H54 (cell line): ENCODE results near the gene FOXK2.

Experiments used
- DNase-seq: peaks from one replicate; pipeline ENCODE4 v3.0.0; 2011; ENCODE audit warnings: low spot score, mixed read lengths; ENCODE audit not compliant: insufficient read length
- FAIRE-seq: peaks from 3 replicates; lab custom pipeline; 2011; peaks lifted over from hg19 to GRCh38; lab: Jason Lieb, UNC
- POLR2A ChIP-seq: IDR thresholded peaks from 2 replicates; pipeline ENCODE4 v1.6.1; 2011; ENCODE audit warnings: low read depth, mild to moderate bottlenecking, low read length

FOXK2 gene

DNA sequence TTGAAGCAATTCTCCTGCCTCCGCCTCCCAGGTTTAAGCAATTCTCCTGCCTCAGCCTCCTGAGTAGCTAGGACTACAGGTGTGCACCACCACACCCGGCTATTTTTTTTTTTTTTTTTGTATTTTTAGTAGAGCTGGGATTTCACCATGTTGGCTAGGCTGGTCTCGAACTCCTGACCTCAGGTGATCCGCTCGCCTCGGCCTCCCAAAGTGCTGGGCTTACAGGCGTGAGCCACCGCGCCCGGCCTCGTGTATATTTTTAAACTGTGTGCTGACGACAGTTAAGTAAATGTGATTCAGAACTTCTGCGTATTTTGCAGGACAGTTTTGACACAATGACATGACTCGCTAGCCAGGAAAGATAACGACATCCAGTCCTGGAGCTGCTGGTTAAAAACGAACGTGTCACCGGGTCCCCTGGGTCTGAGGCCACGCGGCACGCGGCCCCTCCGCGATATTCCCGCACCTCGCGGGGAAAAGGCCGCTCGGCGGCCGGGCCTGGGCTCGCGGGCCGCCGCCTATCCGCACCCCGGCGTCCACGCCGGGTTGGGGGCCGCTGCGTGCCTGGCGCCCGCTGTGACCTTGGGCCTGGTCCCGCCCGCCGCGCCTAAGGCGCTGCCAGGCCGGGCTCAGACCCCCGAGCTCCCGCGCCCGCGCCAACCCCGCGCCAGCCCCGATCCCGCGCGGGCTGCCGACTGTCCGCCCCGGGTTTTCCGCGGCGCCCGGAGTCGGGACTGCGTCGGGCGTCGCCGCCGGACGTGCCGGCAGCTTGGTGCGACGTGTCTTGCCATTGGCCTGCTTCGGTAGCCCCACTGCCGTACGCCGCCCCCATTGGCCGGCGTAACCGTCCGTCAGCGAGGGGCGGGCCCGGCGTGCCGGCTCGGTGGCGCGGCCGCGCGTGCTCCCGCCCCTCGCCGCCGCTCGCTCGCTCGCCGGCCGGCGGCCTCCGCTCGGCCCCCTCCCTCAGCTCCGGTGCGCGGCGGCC lies at the start of gene FOXK2:
FOXK2 (plus strand) TSS at position 907 of the 985 bp plus-strand sequence. CDS start 157 bp downstream, outside the sequence.
- DNase-seq: peak; percentile 99
- FAIRE-seq: no peak
- peak; percentile 62 for TF ChIP-seq POLR2A

GRCh38 chr17:82470065-82470464 lies 49.5 kb upstream of the FOXK2 start:
- FAIRE-seq (no peak), DNase-seq (no peak)
- no peak for TF ChIP-seq POLR2A

GRCh38 chr17:82474223-82475010 lies 45.1 kb upstream of the FOXK2 start:
- FAIRE-seq (no peak), DNase-seq (no peak)
- TF ChIP-seq POLR2A: no peak

GRCh38 chr17:82475458-82475857 lies 44.1 kb upstream of the FOXK2 start:
- FAIRE-seq (no peak), DNase-seq (no peak)
- TF ChIP-seq POLR2A: no peak

- no peak for TF ChIP-seq POLR2A
- no peak for FAIRE-seq
- DNase-seq: no peak
Measured at GRCh38 chr17:82477934-82478333, 41.6 kb upstream of the FOXK2 start.

DNA sequence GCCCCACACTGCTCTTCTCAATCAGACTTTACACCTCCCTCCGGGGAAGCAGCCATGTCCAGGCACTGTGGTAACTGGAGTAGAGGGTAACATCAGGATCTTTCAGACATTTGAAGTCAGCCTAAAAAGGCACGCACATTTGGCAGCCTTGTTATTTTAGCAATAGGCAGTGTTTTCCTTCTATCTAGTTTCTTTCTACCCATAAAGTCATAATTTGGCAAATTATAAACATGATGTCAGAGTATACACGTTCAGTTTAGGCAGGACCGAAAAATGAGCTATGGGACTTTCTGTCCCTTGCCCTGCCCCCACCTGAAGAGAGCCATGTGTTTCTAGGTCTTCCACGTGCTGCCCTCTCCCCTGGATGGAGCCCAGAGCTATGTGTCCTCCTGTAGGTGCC lies 39.9 kb upstream of the FOXK2 start:
- no peak for DNase-seq
- TF ChIP-seq POLR2A: no peak
- no peak for FAIRE-seq

GRCh38 chr17:82480318-82480717 lies 39.2 kb upstream of the FOXK2 start:
- FAIRE-seq (no peak), DNase-seq (no peak)
- TF ChIP-seq POLR2A: no peak

DNA sequence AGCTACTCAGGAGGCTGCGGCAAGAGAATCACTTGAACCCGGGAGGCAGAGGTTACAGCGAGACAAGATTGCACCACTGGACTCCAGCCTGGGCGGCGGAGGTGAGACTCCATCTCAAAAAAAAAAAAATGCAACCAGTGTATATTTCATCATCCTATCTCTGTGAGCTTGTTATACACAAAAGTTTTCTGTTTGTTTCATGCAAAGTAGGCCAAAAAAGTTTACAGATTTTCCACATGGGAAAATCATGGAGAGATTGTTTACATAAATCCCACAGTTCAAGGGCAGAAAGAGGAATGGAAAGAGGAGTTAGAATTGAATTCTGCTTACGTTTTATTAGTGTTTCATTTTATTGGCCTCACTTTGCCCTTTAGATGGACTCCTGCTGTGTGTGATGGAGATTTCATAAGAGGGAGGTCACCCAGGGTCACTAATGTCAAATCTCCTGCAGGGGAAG lies 36.3 kb upstream of the FOXK2 start:
- no peak for FAIRE-seq

DNA sequence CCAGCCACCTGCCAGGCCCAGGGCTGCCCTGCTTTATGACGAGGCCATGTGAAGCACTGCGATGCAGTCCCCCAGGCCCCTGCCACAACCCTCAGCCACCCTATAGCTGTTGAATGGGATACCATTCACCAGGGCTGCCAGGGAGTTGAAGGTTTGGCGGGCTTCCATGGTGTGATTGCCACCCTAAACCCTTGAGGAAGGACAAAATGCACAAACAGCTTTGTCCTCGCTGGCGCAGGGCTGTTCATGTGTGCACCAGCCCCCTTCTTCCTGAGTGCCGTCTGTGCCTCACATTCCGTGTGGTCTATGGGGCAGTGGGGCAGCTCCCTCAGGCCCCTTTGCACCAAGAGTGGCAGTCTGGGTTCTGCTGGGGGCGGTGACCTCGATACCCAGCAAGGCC lies 35.7 kb upstream of the FOXK2 start:
- FAIRE-seq (no peak), DNase-seq (no peak)
- no peak for TF ChIP-seq POLR2A

More for the DNA sequence above, 36.3 kb upstream of the FOXK2 start:
- no peak for TF ChIP-seq POLR2A
- no peak for DNase-seq

DNA sequence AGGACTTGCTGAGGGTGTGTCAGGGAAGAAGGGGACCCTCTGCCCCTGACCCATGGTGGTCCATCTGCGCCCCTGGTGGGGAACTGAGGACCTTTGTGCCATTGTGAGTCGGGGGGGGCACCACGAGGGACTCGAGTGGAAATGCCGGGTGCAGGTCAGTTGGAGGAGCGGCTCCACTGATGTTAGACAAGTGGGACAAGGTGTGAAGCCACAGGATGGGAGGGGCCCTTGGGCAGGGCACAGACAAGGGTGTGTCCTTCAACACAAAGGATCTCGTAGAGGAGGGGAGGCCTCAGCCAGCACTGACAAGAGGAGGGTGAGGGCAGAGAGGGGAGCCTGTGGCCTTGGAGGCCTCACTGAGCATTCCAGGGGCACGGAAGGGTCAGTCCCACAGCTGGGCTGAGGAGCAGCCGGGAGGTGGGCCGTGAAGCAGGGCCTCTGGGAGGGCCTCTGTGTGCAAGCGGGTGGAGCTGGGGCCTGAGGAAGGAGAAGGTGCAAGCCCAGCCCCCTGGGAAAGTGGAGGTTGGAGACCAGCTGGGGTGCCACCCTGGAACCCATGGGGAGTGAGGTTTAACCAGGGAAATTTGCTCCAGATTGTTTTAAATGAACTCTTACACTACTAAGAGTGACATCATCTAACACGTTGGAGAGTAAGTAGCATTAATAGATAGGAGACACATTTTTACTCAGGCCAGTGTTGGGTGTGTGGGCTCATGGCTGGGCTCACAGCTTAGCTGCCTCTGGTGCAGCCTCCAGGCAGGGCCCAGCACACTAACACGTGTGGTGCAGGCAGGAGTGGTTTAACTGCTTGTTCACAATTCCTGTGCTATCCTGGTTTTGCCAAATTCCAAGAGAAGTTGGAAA lies 33.1 kb upstream of the FOXK2 start:
- FAIRE-seq: no peak
- no peak for DNase-seq

DNA sequence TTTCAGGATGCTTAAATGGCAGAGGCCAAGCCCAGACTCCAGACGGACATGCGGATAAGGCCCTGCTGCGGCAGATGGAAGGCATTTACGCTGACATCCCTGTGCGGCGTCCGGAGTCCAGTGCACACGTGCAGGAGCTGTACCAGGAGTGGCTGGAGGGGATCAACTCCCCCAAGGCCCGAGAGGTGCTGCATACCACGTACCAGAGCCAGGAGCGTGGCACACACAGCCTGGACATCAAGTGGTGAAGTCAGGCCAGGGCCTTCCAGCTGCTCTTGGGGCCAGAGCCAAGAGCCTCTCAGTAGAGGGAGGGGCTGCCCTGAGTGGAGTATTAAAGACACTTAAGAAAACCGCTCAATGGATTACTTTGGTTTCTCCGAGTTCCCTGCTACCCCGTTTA lies 31.6 kb upstream of the FOXK2 start:
- no peak for TF ChIP-seq POLR2A
- no peak for DNase-seq
- no peak for FAIRE-seq

More for the DNA sequence above, 33.1 kb upstream of the FOXK2 start:
- TF ChIP-seq POLR2A: no peak

DNA sequence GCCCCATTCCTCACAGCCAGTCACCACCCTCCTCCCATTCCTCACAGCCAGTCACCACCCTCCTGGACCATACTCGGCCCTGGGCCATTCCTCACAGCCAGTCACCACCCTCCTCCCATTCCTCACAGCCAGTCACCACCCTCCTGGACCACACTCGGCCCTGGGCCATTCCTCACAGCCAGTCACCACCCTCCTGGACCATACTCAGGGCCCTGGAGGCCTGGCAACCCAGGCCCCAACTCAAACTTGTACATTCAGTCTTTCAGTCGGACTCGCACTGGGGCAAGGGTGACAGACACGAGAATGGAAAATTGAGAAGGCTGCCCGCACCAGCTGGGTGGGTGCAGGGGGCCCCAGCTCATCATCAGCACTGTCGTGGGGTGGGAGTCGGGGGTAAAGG lies 30.4 kb upstream of the FOXK2 start:
- no peak for TF ChIP-seq POLR2A
- FAIRE-seq: no peak
- DNase-seq: peak; percentile 34
